ENCODE measurements around the gene KPTN.

The KPTN gene

GRCh38 chr19:47469363-47469700, 14.7 kb downstream of the KPTN start:
- no peak for DNase-seq (ENCODE audit: low read depth)

GRCh38 chr19:47467914-47468313, 16.1 kb downstream of the KPTN start:
- no peak for TF ChIP-seq CTCF (IDR thresholded peaks at IDR 0.05; ENCODE audit: insufficient read depth, low read depth, low read length, missing control alignments)
- H3K4me3 ChIP-seq (ENCODE audit: low read depth, low read length), result no peak overlapping the region
- no peak for DNase-seq (ENCODE audit: low read depth)

More at GRCh38 chr19:47469363-47469700, 14.7 kb downstream of the KPTN start:
- TF ChIP-seq CTCF (IDR thresholded peaks at IDR 0.05; ENCODE audit: insufficient read depth, low read depth, low read length, missing control alignments), result no peak
- H3K4me3 ChIP-seq (ENCODE audit: low read depth, low read length), result no peak overlapping the region

- no peak overlapping the region for H3K4me3 ChIP-seq (ENCODE audit: low read depth, low read length)
- no peak for DNase-seq (ENCODE audit: low read depth)
- TF ChIP-seq CTCF (IDR thresholded peaks at IDR 0.05; ENCODE audit: insufficient read depth, low read depth, low read length, missing control alignments), result no peak
These were observed 18.1 kb downstream of the KPTN start for GRCh38 chr19:47465957-47466356.

- no peak for TF ChIP-seq CTCF (IDR thresholded peaks at IDR 0.05; ENCODE audit: insufficient read depth, low read depth, low read length, missing control alignments)
- no peak overlapping the region for H3K4me3 ChIP-seq (ENCODE audit: low read depth, low read length)
- no peak for DNase-seq (ENCODE audit: low read depth)
These were observed 19.2 kb downstream of the KPTN start for GRCh38 chr19:47464675-47465419.

- TF ChIP-seq CTCF (IDR thresholded peaks at IDR 0.05; ENCODE audit: insufficient read depth, low read depth, low read length, missing control alignments), result no peak
- peak; percentile 30 for DNase-seq (ENCODE audit: low read depth)
- H3K4me3 ChIP-seq (ENCODE audit: low read depth, low read length), result no peak overlapping the region
These were observed 22.1 kb downstream of the KPTN start for GRCh38 chr19:47461876-47462275.

- H3K4me3 ChIP-seq (ENCODE audit: low read depth, low read length), result no peak overlapping the region
- TF ChIP-seq CTCF (IDR thresholded peaks at IDR 0.05; ENCODE audit: insufficient read depth, low read depth, low read length, missing control alignments), result no peak
- no peak for DNase-seq (ENCODE audit: low read depth)
These were observed 24.5 kb downstream of the KPTN start for GRCh38 chr19:47459477-47459876.

- no peak for TF ChIP-seq CTCF (IDR thresholded peaks at IDR 0.05; ENCODE audit: insufficient read depth, low read depth, low read length, missing control alignments)
- H3K4me3 ChIP-seq (ENCODE audit: low read depth, low read length), result no peak overlapping the region
- no peak for DNase-seq (ENCODE audit: low read depth)
These were observed 25.3 kb downstream of the KPTN start for GRCh38 chr19:47458672-47459071.
